BE2C (cell line): Measurements from ENCODE around the gene TTF1.
A peak's percentile ranks its signal among the peaks of the same experiment; 100 is the strongest.

Experiments used
- DNase-seq: peaks from one replicate; pipeline ENCODE4 v3.0.0-alpha.2; 2020
- H3K27me3 ChIP-seq: fragments of 250-450 bp; sonication (Bioruptor Pico); 2 replicates; pipeline ENCODE4 v1.5.1; 2020; ENCODE audit warnings: mild to moderate bottlenecking
- H3K36me3 ChIP-seq: fragments of 250-450 bp; sonication (Bioruptor Pico); 2 replicates; pipeline ENCODE4 v1.5.1; 2020; ENCODE audit warnings: mild to moderate bottlenecking
- H3K4me1 ChIP-seq: fragments of 250-450 bp; sonication (Bioruptor Pico); 2 replicates; pipeline ENCODE4 v1.5.1; 2020
- H3K4me3 ChIP-seq: 2 replicates; pipeline ENCODE4 v1.5.1; 2011; ENCODE audit warnings: low read depth, low read length
- H3K9me3 ChIP-seq: fragments of 250-450 bp; sonication (Bioruptor Pico); 2 replicates; pipeline ENCODE4 v1.5.1; 2020
- CTCF ChIP-seq: IDR thresholded peaks from 2 replicates; pipeline ENCODE4 v1.5.1; 2012; ENCODE audit warnings: mild to moderate bottlenecking, low read depth, low read length

The TTF1 gene

GRCh38 chr9:132418726-132419363, 12.2 kb upstream of the TTF1 start:
- Histone ChIP-seq H3K9me3 (no peaks in the 10 kb centered on the region), H3K4me1 (no peaks in the 10 kb centered on the region), H3K36me3 (no peaks in the 10 kb centered on the region), H3K4me3 (no peak overlapping the region), H3K27me3 (no peaks in the 10 kb centered on the region)
- TF ChIP-seq CTCF = no peak
- no peak for DNase-seq

GRCh38 chr9:132415181-132415580, 8.5 kb upstream of the TTF1 start:
- H3K36me3 ChIP-seq = no peaks in the 10 kb centered on the region
- H3K4me1 ChIP-seq = no peaks in the 10 kb centered on the region
- no peak overlapping the region for H3K4me3 ChIP-seq
- TF ChIP-seq CTCF = no peak
- no peaks in the 10 kb centered on the region for H3K9me3 ChIP-seq
- 0 out of 2 replicates have a peak, but pooled peaks cover 4% of the 10 kb centered on the region for H3K27me3 ChIP-seq
- DNase-seq = no peak

GRCh38 chr9:132414731-132415130, 8.1 kb upstream of the TTF1 start:
- Histone ChIP-seq H3K4me3 (no peak overlapping the region), H3K27me3 (0 out of 2 replicates have a peak, but pooled peaks cover 5% of the 10 kb centered on the region), H3K4me1 (no peaks in the 10 kb centered on the region), H3K9me3 (no peaks in the 10 kb centered on the region), H3K36me3 (no peaks in the 10 kb centered on the region)
- DNase-seq = no peak
- TF ChIP-seq CTCF = no peak

GRCh38 chr9:132413926-132414325, 7.3 kb upstream of the TTF1 start:
- Histone ChIP-seq H3K36me3 (no peaks in the 10 kb centered on the region), H3K27me3 (0 out of 2 replicates have a peak, but pooled peaks cover 5% of the 10 kb centered on the region), H3K9me3 (no peaks in the 10 kb centered on the region), H3K4me1 (no peaks in the 10 kb centered on the region), H3K4me3 (no peak overlapping the region)
- no peak for TF ChIP-seq CTCF
- DNase-seq = no peak

GRCh38 chr9:132412089-132412488, 5.4 kb upstream of the TTF1 start:
- peak; percentile 77 for DNase-seq
- TF ChIP-seq CTCF = peak; percentile 94
- Histone ChIP-seq H3K27me3 (0 out of 2 replicates have a peak, but pooled peaks cover 5% of the 10 kb centered on the region), H3K9me3 (no peaks in the 10 kb centered on the region), H3K4me3 (peak overlapping the region; percentile 29), H3K4me1 (no peaks in the 10 kb centered on the region), H3K36me3 (no peaks in the 10 kb centered on the region)

GRCh38 chr9:132411091-132411508, 4.5 kb upstream of the TTF1 start:
- Histone ChIP-seq H3K4me1 (no peaks in the 10 kb centered on the region), H3K36me3 (no peaks in the 10 kb centered on the region), H3K27me3 (0 out of 2 replicates have a peak, but pooled peaks cover 5% of the 10 kb centered on the region), H3K4me3 (peak overlapping the region; percentile 57), H3K9me3 (no peaks in the 10 kb centered on the region)
- DNase-seq = peak; percentile 66
- TF ChIP-seq CTCF = peak; percentile 69
